ENCODE results near the gene ADGRF3. TPM values are rescaled to one million over a fixed set of nuclear protein-coding genes. Genes with fewer than 3 reads are reported as not detected.

The ADGRF3 gene
- total and polyA plus RNA-seq, 12 donors: 0.03 to 0.72 TPM; not detected in 10

DNA sequence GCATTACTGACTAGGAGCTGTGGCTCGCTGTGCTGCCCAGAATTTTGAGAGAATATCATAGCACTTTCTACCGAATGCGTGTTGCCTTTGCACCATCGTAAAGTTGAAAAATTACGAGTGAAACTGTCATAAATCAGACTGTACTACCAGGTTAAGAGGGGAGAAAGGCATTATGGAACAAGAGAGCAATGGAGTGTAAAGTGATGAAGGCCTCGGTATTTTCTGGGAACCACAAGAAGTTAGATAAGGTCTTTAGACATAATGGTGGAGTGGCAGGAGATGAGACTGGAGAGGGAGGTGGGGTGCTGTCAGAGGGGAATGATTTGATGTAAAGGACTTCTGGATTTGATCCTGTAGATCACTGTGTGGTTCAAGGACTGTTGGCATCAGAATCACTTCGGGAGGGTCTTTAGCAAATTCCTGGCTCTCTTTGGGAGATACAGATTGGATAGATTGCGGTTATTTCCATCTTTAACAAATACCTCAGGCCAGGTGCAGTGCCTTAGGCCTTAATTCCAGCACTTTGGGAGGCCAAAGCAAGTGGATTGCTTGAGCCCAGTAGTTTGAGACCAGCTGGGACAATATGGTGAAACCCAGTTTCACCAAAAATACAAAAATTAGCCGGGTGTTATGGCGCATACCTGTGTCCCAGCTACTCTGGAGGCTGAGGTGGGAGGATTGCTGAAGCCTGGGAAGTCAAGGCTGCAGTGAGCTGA lies 4.9 kb upstream of the ADGRF3 start:
- TF ChIP-seq, protein P1, sequence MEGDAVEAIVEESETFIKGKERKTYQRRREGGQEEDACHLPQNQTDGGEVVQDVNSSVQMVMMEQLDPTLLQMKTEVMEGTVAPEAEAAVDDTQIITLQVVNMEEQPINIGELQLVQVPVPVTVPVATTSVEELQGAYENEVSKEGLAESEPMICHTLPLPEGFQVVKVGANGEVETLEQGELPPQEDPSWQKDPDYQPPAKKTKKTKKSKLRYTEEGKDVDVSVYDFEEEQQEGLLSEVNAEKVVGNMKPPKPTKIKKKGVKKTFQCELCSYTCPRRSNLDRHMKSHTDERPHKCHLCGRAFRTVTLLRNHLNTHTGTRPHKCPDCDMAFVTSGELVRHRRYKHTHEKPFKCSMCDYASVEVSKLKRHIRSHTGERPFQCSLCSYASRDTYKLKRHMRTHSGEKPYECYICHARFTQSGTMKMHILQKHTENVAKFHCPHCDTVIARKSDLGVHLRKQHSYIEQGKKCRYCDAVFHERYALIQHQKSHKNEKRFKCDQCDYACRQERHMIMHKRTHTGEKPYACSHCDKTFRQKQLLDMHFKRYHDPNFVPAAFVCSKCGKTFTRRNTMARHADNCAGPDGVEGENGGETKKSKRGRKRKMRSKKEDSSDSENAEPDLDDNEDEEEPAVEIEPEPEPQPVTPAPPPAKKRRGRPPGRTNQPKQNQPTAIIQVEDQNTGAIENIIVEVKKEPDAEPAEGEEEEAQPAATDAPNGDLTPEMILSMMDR (IDR thresholded peaks at IDR 0.05): no peak
- DNase-seq (no peak), ATAC-seq (no peak)
- Histone ChIP-seq H3K4me1 (peaks cover 3 to 20% (median 17%) of the 10 kb centered on the region in 9 donors), H3K27me3 (no peaks in the 10 kb centered on the region), H3K36me3 (peaks cover 0 to under 1% (median 0%) of the 10 kb centered on the region in 9 donors), H3K4me3 (no peak overlapping the region), H3K27ac (no peak overlapping the region), H3K9me3 (no peaks in the 10 kb centered on the region)
- 96 to 97% methylated on average over 10 of the region's 10 CpGs for WGBS, 2 donors
- intact Hi-C loops (cut with DNase I): no loop called here

DNA sequence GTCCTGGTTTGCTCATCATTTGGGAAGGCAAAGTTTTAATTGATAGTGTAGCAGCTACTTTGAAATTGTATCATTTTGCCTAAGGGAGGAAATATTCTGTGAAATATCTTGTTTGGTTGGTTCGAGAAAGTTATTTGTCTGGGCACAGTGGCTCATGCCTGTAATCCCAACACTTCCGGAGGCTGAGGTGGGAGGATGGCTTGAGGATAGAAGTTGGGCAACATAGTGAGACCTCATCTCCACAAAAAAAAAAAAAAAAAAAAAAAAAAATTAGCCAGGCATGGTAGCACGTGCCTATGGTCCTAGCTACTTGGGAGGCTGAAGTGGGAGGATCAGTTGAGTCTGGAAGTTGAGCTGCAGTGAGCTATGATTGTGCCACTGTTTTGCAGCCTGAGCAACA lies 3.1 kb upstream of the ADGRF3 start:
- Histone ChIP-seq H3K27ac (no peak overlapping the region), H3K4me3 (no peak overlapping the region)
- intact Hi-C loops (cut with DNase I): no loop called here

DNA sequence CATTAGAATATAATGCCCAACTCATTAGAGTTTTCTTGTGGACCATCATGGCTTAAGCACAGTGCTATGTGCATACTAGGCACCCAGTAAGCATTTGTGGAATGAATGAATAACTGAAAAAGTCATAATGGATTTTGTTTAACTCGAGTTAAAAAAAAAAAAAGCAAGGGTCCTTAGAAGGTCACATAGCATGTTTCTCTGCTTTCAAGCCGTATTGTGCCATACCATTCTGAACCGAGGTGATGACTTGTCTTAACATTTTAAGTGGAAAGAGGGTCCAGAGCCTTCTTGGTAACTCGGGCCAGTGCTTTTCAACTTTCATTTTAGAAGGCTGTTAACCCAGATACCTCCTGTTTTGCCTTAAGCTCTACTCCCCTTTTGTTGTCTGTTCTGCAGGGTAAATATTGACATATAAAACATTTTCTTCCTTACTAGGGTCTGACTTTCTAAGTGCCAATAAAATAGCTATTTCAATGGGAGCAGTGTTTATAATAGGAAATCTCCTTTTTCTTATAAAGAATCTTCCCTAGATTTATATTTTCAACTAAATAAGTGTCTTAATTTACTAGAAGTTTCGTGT lies 787 bp upstream of the ADGRF3 start:
- Histone ChIP-seq H3K27ac (peak overlapping the region in 7 of 10 donors; percentile 87 to 97 (median 92)), H3K36me3 (no peaks in the 10 kb centered on the region), H3K4me1 (peaks cover 3 to 32% (median 30%) of the 10 kb centered on the region in 9 donors), H3K4me3 (peak overlapping the region in 9 of 10 donors; percentile 68 to 97 (median 82)), H3K9me3 (no peaks in the 10 kb centered on the region), H3K27me3 (no peaks in the 10 kb centered on the region)
- TF ChIP-seq, protein P1 (IDR thresholded peaks at IDR 0.05): no peak
- intact Hi-C loops (cut with DNase I): no loop called here
- no peak for DNase-seq
- no peak for ATAC-seq
- 28 to 29% methylated on average over 5 of the region's 5 CpGs for WGBS, 2 donors

More for the DNA sequence above, 3.1 kb upstream of the ADGRF3 start:
- TF ChIP-seq, protein P1 (IDR thresholded peaks at IDR 0.05): no peak
- Histone ChIP-seq H3K9me3 (no peaks in the 10 kb centered on the region), H3K27me3 (no peaks in the 10 kb centered on the region), H3K4me1 (peaks cover 3 to 25% (median 22%) of the 10 kb centered on the region in 9 donors), H3K36me3 (no peaks in the 10 kb centered on the region)
- no peak for DNase-seq
- WGBS, 2 donors: 88 to 93% methylated on average over 3 of the region's 3 CpGs
- no peak for ATAC-seq

DNA sequence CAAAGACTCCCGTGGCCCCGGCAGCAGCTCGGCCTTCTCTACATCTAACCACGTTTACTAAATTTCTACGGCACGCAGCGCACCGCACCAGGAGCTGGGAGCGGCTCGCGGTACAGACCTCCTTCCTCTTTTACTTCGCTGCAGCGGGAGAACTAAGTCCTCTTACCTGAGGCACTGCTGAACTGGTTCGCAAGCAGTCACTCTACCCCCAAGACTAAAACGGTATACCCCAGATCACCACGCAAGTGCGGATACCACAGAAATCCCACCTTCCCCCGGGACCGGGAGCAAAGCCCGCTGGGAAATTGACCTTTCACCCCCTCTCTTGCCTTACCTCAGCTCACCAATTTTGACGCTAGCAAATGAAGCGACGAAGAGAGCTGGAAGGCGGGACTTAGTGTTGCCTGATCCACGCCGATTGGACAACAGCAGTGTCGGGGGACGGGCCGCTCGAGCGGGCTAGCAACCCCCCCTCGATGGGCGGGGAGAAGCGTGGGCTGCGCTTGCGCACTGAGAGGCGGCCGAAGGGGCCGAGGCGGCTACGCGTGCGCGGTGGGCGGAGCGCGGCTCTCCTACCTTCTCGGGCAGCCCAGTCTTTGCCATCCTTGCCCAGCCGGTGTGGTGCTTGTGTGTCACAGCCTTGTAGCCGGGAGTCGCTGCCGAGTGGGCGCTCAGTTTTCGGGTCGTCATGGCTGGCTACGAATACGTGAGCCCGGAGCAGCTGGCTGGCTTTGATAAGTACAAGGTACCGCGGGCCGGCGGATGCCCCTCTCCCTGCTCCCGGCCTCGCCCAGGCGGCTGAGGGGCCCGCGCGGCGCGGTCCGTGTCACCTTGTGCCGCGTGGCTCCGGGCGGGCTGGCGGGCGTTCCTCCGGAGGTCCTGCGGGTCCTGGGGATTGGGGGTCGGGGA lies 790 bp downstream of the ADGRF3 start, which contains the start of gene SELENOI:
SELENOI (plus strand) TSS at position 599 of the 909 bp plus-strand sequence; CDS start at position 689, 90 bp downstream.
- Histone ChIP-seq H3K9me3 (no peaks in the 10 kb centered on the region), H3K4me1 (peaks cover 3 to 32% (median 30%) of the 10 kb centered on the region in 9 donors), H3K27ac (peak within 1 kb of the TSS; percentile 42 to 97 (median 92)), H3K4me3 (peak within 1 kb of the TSS; percentile 68 to 97 (median 79)), H3K27me3 (no peaks in the 10 kb centered on the region), H3K36me3 (no peaks in the 10 kb centered on the region)
- TF ChIP-seq, protein P1 (IDR thresholded peaks at IDR 0.05): peak in 1 of 9 donors; percentile 21
- ATAC-seq (peak; percentile 98 to 99 (median 99)), DNase-seq (peak; percentile 99)
- WGBS, 2 donors: 0% methylated on average over 79 to 80 of the region's 80 CpGs
- intact Hi-C loops (cut with DNase I): no loop called here
